ENCODE measurements around the gene ARPC5L.

DNA sequence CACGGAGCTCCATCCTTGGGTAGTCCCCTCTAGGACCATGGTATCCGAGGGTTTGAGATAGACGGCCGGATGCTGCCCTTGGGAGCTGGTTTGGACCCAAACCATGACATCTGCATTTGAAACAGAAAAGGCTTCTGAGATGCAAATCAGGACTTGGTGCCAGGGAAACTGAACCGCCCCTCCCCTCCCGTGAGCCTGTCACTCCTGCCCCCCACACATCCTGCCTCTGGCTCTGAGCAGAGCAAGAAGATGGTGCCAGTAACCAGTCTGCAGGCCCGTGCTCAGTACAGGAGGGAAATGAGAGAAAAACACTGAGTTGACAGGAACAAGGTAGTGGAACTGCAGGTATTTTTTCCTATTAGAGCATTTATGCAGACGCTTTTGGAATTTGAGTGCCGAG is 18.6 kb downstream of the ARPC5L start:
- TF ChIP-seq CTCF (conservative IDR thresholded peaks at IDR 0.05) = no peak
- TF ChIP-seq EZH2 (IDR thresholded peaks at IDR 0.05; ENCODE audit: low read depth) = no peak

Data from PC-9 (cell line).